Measurements from ENCODE around the gene GGPS1. TPM values are rescaled to one million over a fixed set of nuclear protein-coding genes. Genes with fewer than 3 reads are reported as not detected.
A peak's percentile ranks its signal among the peaks of the same experiment; 100 is the strongest.

The GGPS1 gene
- total and polyA plus RNA-seq, 2 donors from 2014 or later: 38.3 to 39.0 TPM

- no peaks in the 10 kb centered on the region for H3K9me3 ChIP-seq (ENCODE audit: control insufficient read depth in 2 of 3, insufficient read depth in 1 of 3, low read length in 3 of 3)
- H3K4me3 ChIP-seq (ENCODE audit: low read length in 3 of 3): peak overlapping the region in 2 of 3 donors; percentile 81 to 94
- DNase-seq (no peak), FAIRE-seq (no peak)
- no peak for TF ChIP-seq CTCF (IDR thresholded peaks at IDR 0.05; ENCODE audit: borderline replicate concordance, extremely low read depth, insufficient read depth)
- no peaks in the 10 kb centered on the region for H3K36me3 ChIP-seq (ENCODE audit: control insufficient read depth in 2 of 3, insufficient read depth in 3 of 3, low read length in 3 of 3)
- intact Hi-C loops (cut with DNase I): no loop called here
- peak overlapping the region in 2 of 3 donors; percentile 37 to 61 for H3K9ac ChIP-seq (ENCODE audit: low read length in 3 of 3)
- H3K4me1 ChIP-seq (ENCODE audit: control insufficient read depth in 2 of 3, insufficient read depth in 2 of 3, low read depth in 1 of 3, low read length in 3 of 3): peaks cover 1 to 25% (median 2%) of the 10 kb centered on the region in 3 donors
- no peak overlapping the region for H3K27ac ChIP-seq (ENCODE audit: low read depth in 2 of 2, low read length in 2 of 2)
- no peaks in the 10 kb centered on the region for H3K27me3 ChIP-seq (ENCODE audit: control insufficient read depth, insufficient read depth, low read length)
Measured at GRCh38 chr1:235325854-235326253, 2.5 kb upstream of the GGPS1 start.

DNA sequence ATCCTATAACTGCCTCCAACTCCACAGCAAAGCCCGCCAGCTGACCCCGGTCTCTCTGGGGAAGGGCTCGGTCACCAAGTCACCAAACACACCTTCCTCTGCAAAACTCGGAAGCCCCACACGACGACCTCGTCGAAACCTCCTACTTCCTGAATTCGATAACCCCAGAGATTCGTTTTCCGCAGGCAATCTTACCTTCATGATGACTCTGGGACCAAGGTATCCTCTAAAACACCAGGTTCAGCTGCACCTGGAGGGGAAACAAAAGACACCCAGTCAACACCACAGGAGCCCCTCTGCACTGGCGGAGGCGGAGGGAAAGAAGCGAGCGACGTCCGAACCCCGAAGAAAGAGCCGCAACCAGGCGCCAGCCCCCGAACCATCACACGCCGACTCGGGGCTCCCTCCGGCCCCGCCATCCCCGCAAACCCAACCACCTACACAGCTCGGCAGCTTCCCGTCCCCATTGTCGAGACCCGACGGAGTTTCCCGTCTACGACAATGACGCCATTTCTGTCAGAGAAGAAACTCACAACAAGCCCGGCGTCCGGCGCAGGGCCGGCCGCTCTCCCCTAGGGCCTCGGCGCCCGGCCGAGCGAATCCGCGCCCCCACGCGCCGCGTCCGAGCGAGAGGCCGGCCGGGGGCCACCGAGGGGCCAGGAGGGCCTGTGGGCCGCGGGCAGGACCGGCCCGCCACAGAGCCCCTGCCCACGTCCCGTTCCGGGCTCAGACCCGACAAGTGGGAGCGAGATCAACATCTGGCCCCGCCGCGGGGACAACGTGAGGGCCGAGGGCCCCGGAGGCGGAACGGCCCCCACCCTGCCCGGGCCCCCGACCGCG lies 1.4 kb upstream of the GGPS1 start:
- intact Hi-C loops (cut with DNase I): no loop called here
- FAIRE-seq: no peak
- DNase-seq: peak; percentile 37 to 88 (median 70)

GRCh38 chr1:235327559-235328270 lies 655 bp upstream of the GGPS1 start, which contains the start of gene ARID4B:
Gene ARID4B, minus strand, starts transcription at chr1:235328179. Its CDS starts 1,260 bp downstream, at chr1:235326919.
- Histone ChIP-seq H3K27ac (ENCODE audit: low read depth in 2 of 2, low read length in 2 of 2) (peak within 1 kb of the TSS; percentile 93 to 98), H3K4me3 (ENCODE audit: low read length in 3 of 3) (peak within 1 kb of the TSS; percentile 98 to 99 (median 99)), H3K9me3 (ENCODE audit: control insufficient read depth in 2 of 3, insufficient read depth in 1 of 3, low read length in 3 of 3) (no peaks in the 10 kb centered on the region), H3K36me3 (ENCODE audit: control insufficient read depth in 2 of 3, insufficient read depth in 3 of 3, low read length in 3 of 3) (no peaks in the 10 kb centered on the region), H3K4me1 (ENCODE audit: control insufficient read depth in 2 of 3, insufficient read depth in 2 of 3, low read depth in 1 of 3, low read length in 3 of 3) (peaks cover 2 to 36% (median 6%) of the 10 kb centered on the region in 3 donors), H3K9ac (ENCODE audit: low read length in 3 of 3) (peak within 1 kb of the TSS; percentile 85 to 96 (median 85)), H3K27me3 (ENCODE audit: control insufficient read depth, insufficient read depth, low read length) (no peaks in the 10 kb centered on the region)
- FAIRE-seq (no peak), DNase-seq (peak in 2 of 5 donors; percentile 75 to 96)
- TF ChIP-seq CTCF (IDR thresholded peaks at IDR 0.05; ENCODE audit: borderline replicate concordance, extremely low read depth, insufficient read depth): no peak
- intact Hi-C loops (cut with DNase I): no loop called here

More for the DNA sequence above, 1.4 kb upstream of the GGPS1 start:
- Histone ChIP-seq H3K27ac (ENCODE audit: low read depth in 2 of 2, low read length in 2 of 2) (peak overlapping the region; percentile 93 to 94), H3K4me1 (ENCODE audit: control insufficient read depth in 2 of 3, insufficient read depth in 2 of 3, low read depth in 1 of 3, low read length in 3 of 3) (peaks cover 2 to 35% (median 4%) of the 10 kb centered on the region in 3 donors), H3K9me3 (ENCODE audit: control insufficient read depth in 2 of 3, insufficient read depth in 1 of 3, low read length in 3 of 3) (no peaks in the 10 kb centered on the region), H3K4me3 (ENCODE audit: low read length in 3 of 3) (peak overlapping the region; percentile 81 to 94 (median 81)), H3K9ac (ENCODE audit: low read length in 3 of 3) (peak overlapping the region; percentile 41 to 85 (median 61)), H3K36me3 (ENCODE audit: control insufficient read depth in 2 of 3, insufficient read depth in 3 of 3, low read length in 3 of 3) (no peaks in the 10 kb centered on the region), H3K27me3 (ENCODE audit: control insufficient read depth, insufficient read depth, low read length) (no peaks in the 10 kb centered on the region)
- TF ChIP-seq CTCF (IDR thresholded peaks at IDR 0.05; ENCODE audit: borderline replicate concordance, extremely low read depth, insufficient read depth): no peak

Measured in kidney (tissue), 14 donors.